ENCODE data around the gene FKBP7.

FKBP7 gene

DNA sequence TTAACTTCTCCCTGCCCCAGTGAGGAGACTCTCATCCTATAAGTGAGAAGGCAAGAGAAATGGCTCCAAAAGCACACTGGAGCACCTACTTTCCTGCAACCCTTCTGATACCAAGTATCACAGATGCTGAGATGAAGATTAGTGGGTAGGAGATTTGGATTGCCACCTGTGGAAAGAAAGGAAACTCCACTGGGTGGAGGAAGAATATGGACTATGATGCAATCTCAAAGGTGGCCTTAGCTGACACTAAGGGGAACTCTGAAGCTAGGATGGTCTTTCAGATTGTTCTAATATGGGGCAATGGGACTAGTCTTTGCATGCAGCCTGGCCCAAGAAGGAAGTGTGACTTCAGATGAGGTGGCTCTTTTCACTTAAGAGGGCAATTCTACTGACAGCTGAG is 49.1 kb downstream of the FKBP7 start:
- Histone ChIP-seq H3K9me2 (replicated peaks; ENCODE audit: insufficient read depth, low read length) (no peaks in the 10 kb centered on the region), H2AFZ (ENCODE audit: low read depth, low read length, severe bottlenecking) (no peak overlapping the region), H3K9ac (ENCODE audit: low read length) (no peak overlapping the region), H3K36me3 (ENCODE audit: low read length) (peaks cover 29% of the 10 kb centered on the region; the same call in 1 of the 2 replicates), H4K20me1 (ENCODE audit: low read depth, low read length) (no peaks in the 10 kb centered on the region), H3K79me2 (ENCODE audit: insufficient read depth, low read length) (no peaks in the 10 kb centered on the region), H3F3A (ENCODE audit: insufficient read depth) (no peaks in the 10 kb centered on the region; the same call in 1 of the 2 replicates), H3K4me2 (ENCODE audit: low read depth, low read length, poor library complexity, severe bottlenecking) (no peak overlapping the region), H3K4me3 (ENCODE audit: insufficient read depth, low read length, poor library complexity, severe bottlenecking) (no peak overlapping the region), H3K27ac (ENCODE audit: low read depth, low read length) (no peak overlapping the region), H3K9me3 (ENCODE audit: insufficient read depth, low read length) (no peaks in the 10 kb centered on the region), H3K27me3 (ENCODE audit: low read length) (no peaks in the 10 kb centered on the region)
- TF ChIP-seq, protein P1, sequence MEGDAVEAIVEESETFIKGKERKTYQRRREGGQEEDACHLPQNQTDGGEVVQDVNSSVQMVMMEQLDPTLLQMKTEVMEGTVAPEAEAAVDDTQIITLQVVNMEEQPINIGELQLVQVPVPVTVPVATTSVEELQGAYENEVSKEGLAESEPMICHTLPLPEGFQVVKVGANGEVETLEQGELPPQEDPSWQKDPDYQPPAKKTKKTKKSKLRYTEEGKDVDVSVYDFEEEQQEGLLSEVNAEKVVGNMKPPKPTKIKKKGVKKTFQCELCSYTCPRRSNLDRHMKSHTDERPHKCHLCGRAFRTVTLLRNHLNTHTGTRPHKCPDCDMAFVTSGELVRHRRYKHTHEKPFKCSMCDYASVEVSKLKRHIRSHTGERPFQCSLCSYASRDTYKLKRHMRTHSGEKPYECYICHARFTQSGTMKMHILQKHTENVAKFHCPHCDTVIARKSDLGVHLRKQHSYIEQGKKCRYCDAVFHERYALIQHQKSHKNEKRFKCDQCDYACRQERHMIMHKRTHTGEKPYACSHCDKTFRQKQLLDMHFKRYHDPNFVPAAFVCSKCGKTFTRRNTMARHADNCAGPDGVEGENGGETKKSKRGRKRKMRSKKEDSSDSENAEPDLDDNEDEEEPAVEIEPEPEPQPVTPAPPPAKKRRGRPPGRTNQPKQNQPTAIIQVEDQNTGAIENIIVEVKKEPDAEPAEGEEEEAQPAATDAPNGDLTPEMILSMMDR (IDR thresholded peaks at IDR 0.05; ENCODE audit: insufficient read depth, low read length, poor library complexity, severe bottlenecking), result no peak
- no peak for TF ChIP-seq EZH2phosphoT487 (conservative IDR thresholded peaks at IDR 0.05; ENCODE audit: low read length)

DNA sequence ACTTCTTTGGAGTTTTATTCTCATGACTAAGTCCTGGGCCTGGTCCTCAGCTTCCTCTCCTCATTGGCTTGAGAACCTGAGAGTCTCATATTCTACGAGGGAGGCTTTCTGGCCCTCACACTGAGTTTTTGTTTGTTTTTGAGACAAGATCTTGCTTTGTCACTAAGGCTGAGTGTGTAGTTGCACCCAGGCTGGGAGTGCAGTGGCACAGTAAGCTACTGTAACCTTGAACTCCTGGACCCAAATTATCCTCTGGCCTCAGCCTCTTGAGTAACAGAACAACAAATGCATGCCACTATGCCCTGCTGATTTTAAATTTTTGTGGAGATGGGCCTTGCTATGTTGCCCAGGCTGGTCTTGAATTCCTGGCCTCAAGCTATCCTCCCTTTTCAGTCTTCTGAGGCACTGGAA is 50.0 kb downstream of the FKBP7 start:
- H3K36me3 ChIP-seq (ENCODE audit: low read length), result peaks cover 24% of the 10 kb centered on the region; the same call in 1 of the 2 replicates

DNA sequence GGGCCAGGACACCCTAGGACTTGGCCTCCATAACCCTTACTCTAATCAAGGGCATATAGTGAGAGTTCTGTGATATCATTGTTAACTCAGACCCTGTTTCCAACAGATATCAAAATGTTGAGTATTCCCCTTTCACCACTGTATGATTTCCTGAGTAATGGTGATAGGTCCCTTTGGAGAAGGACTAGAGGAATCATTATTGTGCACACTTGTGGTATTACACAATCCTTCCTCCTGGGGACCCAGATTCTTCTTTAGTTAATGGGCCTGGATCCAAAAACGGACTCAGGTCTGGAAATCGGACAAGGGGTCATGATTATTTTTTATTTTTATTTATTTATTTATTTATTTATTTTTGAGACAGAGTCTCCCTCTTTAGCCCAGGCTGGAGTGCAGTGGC is 50.9 kb downstream of the FKBP7 start:
- H3K9ac ChIP-seq (ENCODE audit: low read length), result no peak overlapping the region
- H4K20me1 ChIP-seq (ENCODE audit: low read depth, low read length), result no peaks in the 10 kb centered on the region
- TF ChIP-seq, protein P1 (IDR thresholded peaks at IDR 0.05; ENCODE audit: insufficient read depth, low read length, poor library complexity, severe bottlenecking), result no peak
- TF ChIP-seq EZH2phosphoT487 (conservative IDR thresholded peaks at IDR 0.05; ENCODE audit: low read length), result no peak
- H3K4me3 ChIP-seq (ENCODE audit: insufficient read depth, low read length, poor library complexity, severe bottlenecking), result no peak overlapping the region
- no peak overlapping the region for H3K4me2 ChIP-seq (ENCODE audit: low read depth, low read length, poor library complexity, severe bottlenecking)
- H3F3A ChIP-seq (ENCODE audit: insufficient read depth), result no peaks in the 10 kb centered on the region
- H3K36me3 ChIP-seq (ENCODE audit: low read length), result peaks cover 15% of the 10 kb centered on the region; the same call in 1 of the 2 replicates
- no peaks in the 10 kb centered on the region for H3K9me2 ChIP-seq (replicated peaks; ENCODE audit: insufficient read depth, low read length)
- H2AFZ ChIP-seq (ENCODE audit: low read depth, low read length, severe bottlenecking), result no peak overlapping the region
- no peak overlapping the region for H3K27ac ChIP-seq (ENCODE audit: low read depth, low read length)
- no peaks in the 10 kb centered on the region for H3K9me3 ChIP-seq (ENCODE audit: insufficient read depth, low read length)
- H3K27me3 ChIP-seq (ENCODE audit: low read length), result no peaks in the 10 kb centered on the region
- no peaks in the 10 kb centered on the region for H3K79me2 ChIP-seq (ENCODE audit: insufficient read depth, low read length)

More for the DNA sequence above, 50.0 kb downstream of the FKBP7 start:
- Histone ChIP-seq H3K27ac (ENCODE audit: low read depth, low read length) (no peak overlapping the region), H4K20me1 (ENCODE audit: low read depth, low read length) (no peaks in the 10 kb centered on the region), H3K9me3 (ENCODE audit: insufficient read depth, low read length) (no peaks in the 10 kb centered on the region), H3K79me2 (ENCODE audit: insufficient read depth, low read length) (no peaks in the 10 kb centered on the region), H2AFZ (ENCODE audit: low read depth, low read length, severe bottlenecking) (no peak overlapping the region), H3K27me3 (ENCODE audit: low read length) (no peaks in the 10 kb centered on the region), H3K9me2 (replicated peaks; ENCODE audit: insufficient read depth, low read length) (no peaks in the 10 kb centered on the region), H3F3A (ENCODE audit: insufficient read depth) (no peaks in the 10 kb centered on the region; the same call in 1 of the 2 replicates), H3K4me2 (ENCODE audit: low read depth, low read length, poor library complexity, severe bottlenecking) (no peak overlapping the region), H3K9ac (ENCODE audit: low read length) (no peak overlapping the region), H3K4me3 (ENCODE audit: insufficient read depth, low read length, poor library complexity, severe bottlenecking) (no peak overlapping the region)
- TF ChIP-seq, protein P1 (IDR thresholded peaks at IDR 0.05; ENCODE audit: insufficient read depth, low read length, poor library complexity, severe bottlenecking), result no peak
- no peak for TF ChIP-seq EZH2phosphoT487 (conservative IDR thresholded peaks at IDR 0.05; ENCODE audit: low read length)

All from SU-DHL-6 (cell line).